Stimulated activated CD4-positive, alpha-beta T cell treated with anti-CD3 and anti-CD28 coated beads, Interleukin-4, amount 100 ng/mL, for 24 hours (primary cell): ENCODE results near the gene CYP39A1.

Experiments used
- DNase-seq: peaks from one replicate; pipeline ENCODE4 v3.0.0-alpha.2; 2020

Gene CYP39A1

GRCh38 chr6:46509981-46510510 lies 142.6 kb downstream of the CYP39A1 start:
- no peak for DNase-seq

- DNase-seq, result no peak
Measured at GRCh38 chr6:46509063-46509462, 143.6 kb downstream of the CYP39A1 start.

- no peak for DNase-seq
Measured at GRCh38 chr6:46507426-46507825, 145.2 kb downstream of the CYP39A1 start.

- no peak for DNase-seq
Measured at GRCh38 chr6:46505693-46506512, 146.7 kb downstream of the CYP39A1 start.

- no peak for DNase-seq
Measured at GRCh38 chr6:46504242-46504641, 148.4 kb downstream of the CYP39A1 start.

- no peak for DNase-seq
Measured at GRCh38 chr6:46502486-46503119, 150.0 kb downstream of the CYP39A1 start.

- no peak for DNase-seq
Measured at GRCh38 chr6:46501136-46502089, 151.2 kb downstream of the CYP39A1 start.

GRCh38 chr6:46500382-46500781 lies 152.2 kb downstream of the CYP39A1 start:
- DNase-seq, result no peak
